CD8-positive, alpha-beta memory T cell (primary cell): ENCODE measurements around the gene SKP1. TPM values are rescaled to one million over a fixed set of nuclear protein-coding genes. Genes with fewer than 3 reads are reported as not detected.
A peak's percentile ranks its signal among the peaks of the same experiment; 100 is the strongest.

ENCODE experiments used
- CTCF ChIA-PET: fragments of 350-600 bp; sonication (Branson Sonifier 250); formaldehyde crosslinking; loops from one replicate; lab custom pipeline; 2021; ENCODE audit warnings: antibody characterized with exemption; lab: Charles Lee
- POLR2A ChIA-PET: fragments of 350-600 bp; sonication (Branson Sonifier 250); formaldehyde crosslinking; loops from one replicate; lab custom pipeline; 2021; ENCODE audit warnings: antibody characterized with exemption; lab: Charles Lee
- DNase-seq, 5 donors: peaks; one replicate each; pipeline versions ENCODE4 v3.0.0 to v3.0.0-alpha.2; 2020 to 2022; ENCODE audit warnings: mixed read lengths in 1 of 5
- H3K27ac ChIP-seq: one replicate; pipeline ENCODE4 v1.7.0; 2013; ENCODE audit warnings: low read depth, mild to moderate bottlenecking, low read length, moderate library complexity
- H3K27me3 ChIP-seq: 2 replicates; pipeline ENCODE4 v1.7.0; 2013; ENCODE audit warnings: low read length, mild to moderate bottlenecking; ENCODE audit not compliant: insufficient read depth, poor library complexity, severe bottlenecking
- H3K36me3 ChIP-seq: 2 replicates; pipeline ENCODE4 v1.7.0; 2013; ENCODE audit warnings: mild to moderate bottlenecking, low read length, moderate library complexity; ENCODE audit not compliant: insufficient read depth
- H3K4me1 ChIP-seq: 2 replicates; pipeline ENCODE4 v1.7.0; 2013; ENCODE audit warnings: mild to moderate bottlenecking, low read length, moderate library complexity; ENCODE audit not compliant: insufficient read depth
- H3K4me3 ChIP-seq: 2 replicates; pipeline ENCODE4 v1.7.0; 2013; ENCODE audit warnings: mild to moderate bottlenecking, low read length
- H3K9me3 ChIP-seq: 2 replicates; pipeline ENCODE4 v1.7.0; 2013; ENCODE audit warnings: mild to moderate bottlenecking, low read length
- H3K27ac Mint-ChIP-seq, 8 donors: one replicate each; pipeline ENCODE4 v1.8.0; 2020 to 2021; ENCODE audit warnings: mixed read lengths in 8 of 8, mild to moderate bottlenecking in 6 of 8, inconsistent platforms in 3 of 8, moderate library complexity in 3 of 8
- H3K27me3 Mint-ChIP-seq, 2 donors: one replicate each; pipeline ENCODE4 v1.8.0; 2020 to 2021; ENCODE audit warnings: mixed read lengths in 2 of 2, mild to moderate bottlenecking in 1 of 2, moderate library complexity in 1 of 2
- H3K36me3 Mint-ChIP-seq, 3 donors: one replicate each; pipeline ENCODE4 v1.8.0; 2020 to 2021; ENCODE audit warnings: mixed read lengths in 3 of 3, inconsistent platforms in 1 of 3, mild to moderate bottlenecking in 1 of 3
- H3K4me1 Mint-ChIP-seq, 3 donors: one replicate each; pipeline ENCODE4 v1.8.0; 2020 to 2021; ENCODE audit warnings: mixed read lengths in 3 of 3, inconsistent platforms in 1 of 3, mild to moderate bottlenecking in 1 of 3
- H3K4me3 Mint-ChIP-seq, 7 donors: one replicate each; pipeline ENCODE4 v1.8.0; 2020 to 2021; ENCODE audit warnings: mixed read lengths in 7 of 7, mild to moderate bottlenecking in 6 of 7, moderate library complexity in 4 of 7, inconsistent platforms in 2 of 7
- H3K9me3 Mint-ChIP-seq, 5 donors: one replicate each; pipeline ENCODE4 v1.8.0; 2020 to 2022; ENCODE audit warnings: mixed read lengths in 5 of 5, mild to moderate bottlenecking in 3 of 5, moderate library complexity in 2 of 5, inconsistent platforms in 1 of 5
- polyA plus RNA-seq: library from polyadenylated mRNA; unstranded; fragments of 300-500 nt; fragmentation: Illumina TruSeq; gene quantifications from one replicate; pipeline ENCODE4 v1.2.3, GENCODE V29; 2021
- total RNA-seq, 2 experiments: library from RNA; stranded (reverse); gene quantifications; one replicate each; pipeline ENCODE4 v1.2.3, GENCODE V29; 2021

The SKP1 gene
- total and polyA plus RNA-seq, 3 experiments from 2014 or later = 264 to 1,187 (median 280) TPM

DNA sequence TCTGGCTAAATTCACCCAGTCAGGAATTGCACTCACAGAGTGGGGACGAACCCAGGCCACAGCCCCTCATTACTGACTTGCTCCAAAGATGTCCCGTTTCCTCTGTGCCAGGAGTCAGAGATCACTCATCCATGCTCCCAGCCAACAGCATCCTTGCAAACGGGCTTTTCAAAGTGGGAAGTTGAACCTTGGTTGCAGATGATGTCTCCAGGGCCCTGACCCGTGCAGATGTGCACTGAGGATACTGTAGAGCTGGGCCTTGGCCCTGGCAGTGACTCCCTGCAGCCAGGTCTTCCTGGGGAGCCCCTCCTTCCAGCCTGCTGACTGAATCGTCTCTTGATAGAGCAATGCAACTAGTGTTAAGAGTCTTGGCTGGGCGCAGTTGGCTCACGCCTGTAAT is 40.0 kb downstream of the SKP1 start:
- DNase-seq = no peak
- Mint-ChIP-seq H3K9me3 (no peaks in the 10 kb centered on the region), H3K36me3 (peaks cover 18 to 97% (median 27%) of the 10 kb centered on the region in 3 donors), H3K4me1 (peaks cover 90 to 99% (median 98%) of the 10 kb centered on the region in 3 donors), H3K4me3 (peak overlapping the region in 6 of 7 donors; percentile 45 to 78 (median 64)), H3K27ac (peak overlapping the region; percentile 86 to 100 (median 96)), H3K27me3 (no peaks in the 10 kb centered on the region)
- CTCF ChIA-PET = interaction anchor here (0.6 to 26.0 kb wide), 3 partner anchors 9 to 95 kb away, joined by 3 to 429 read pairs (median 39); no protein-coding TSS in a partner anchor
- peaks cover 96% of the 10 kb centered on the region for H3K4me1 ChIP-seq
- H3K36me3 ChIP-seq = peaks cover 80% of the 10 kb centered on the region
- no peaks in the 10 kb centered on the region for H3K9me3 ChIP-seq
- no peak overlapping the region for H3K27ac ChIP-seq
- H3K27me3 ChIP-seq = no peaks in the 10 kb centered on the region
- POLR2A ChIA-PET = interaction anchor here (2.1 to 5.3 kb wide), 3 partner anchors 10 to 22 kb away, joined by 9 to 48 read pairs (median 16); partner anchors contain the start of gene TCF7
- peak overlapping the region; percentile 31 for H3K4me3 ChIP-seq

DNA sequence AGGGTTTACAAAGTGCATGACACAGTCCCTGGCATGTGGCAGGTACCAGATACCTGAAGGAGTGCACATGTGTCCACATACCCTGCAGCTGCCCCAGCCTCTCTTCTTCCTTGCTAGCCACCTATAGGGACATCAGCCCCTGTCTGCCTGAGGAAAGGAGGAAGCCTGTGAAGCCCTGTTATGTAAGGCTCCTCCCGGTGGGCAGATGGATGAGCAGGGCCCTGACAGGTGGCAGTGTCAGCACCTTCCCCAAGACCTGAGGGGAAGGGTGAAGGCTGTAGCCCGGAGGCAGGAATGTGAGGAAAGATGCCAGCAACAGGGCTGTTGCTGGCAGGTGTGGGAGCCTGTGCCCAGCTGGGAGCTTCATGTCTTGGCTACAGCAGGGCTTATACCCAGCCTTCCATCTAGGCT is 40.5 kb downstream of the SKP1 start:
- Mint-ChIP-seq H3K27ac (peak overlapping the region; percentile 87 to 100 (median 96)), H3K4me1 (peaks cover 90 to 99% (median 98%) of the 10 kb centered on the region in 3 donors), H3K9me3 (no peaks in the 10 kb centered on the region), H3K27me3 (no peaks in the 10 kb centered on the region), H3K4me3 (peak overlapping the region; percentile 49 to 78 (median 72)), H3K36me3 (peaks cover 18 to 96% (median 23%) of the 10 kb centered on the region in 3 donors)
- ChIA-PET CTCF (interaction anchor here (5.7 to 26.0 kb wide), 2 partner anchors 9 to 94 kb away, joined by 39 to 429 read pairs; no protein-coding TSS in a partner anchor), POLR2A (interaction anchor here (1.4 to 16.0 kb wide), 2 partner anchors 19 to 33 kb away, joined by 3 to 272 read pairs; partner anchors contain the start of gene TCF7)
- Histone ChIP-seq H3K4me3 (peak overlapping the region; percentile 31), H3K27ac (no peak overlapping the region), H3K27me3 (no peaks in the 10 kb centered on the region), H3K4me1 (peaks cover 100% of the 10 kb centered on the region), H3K36me3 (peaks cover 80% of the 10 kb centered on the region), H3K9me3 (no peaks in the 10 kb centered on the region)
- peak in 1 of 5 donors; percentile 21 for DNase-seq

DNA sequence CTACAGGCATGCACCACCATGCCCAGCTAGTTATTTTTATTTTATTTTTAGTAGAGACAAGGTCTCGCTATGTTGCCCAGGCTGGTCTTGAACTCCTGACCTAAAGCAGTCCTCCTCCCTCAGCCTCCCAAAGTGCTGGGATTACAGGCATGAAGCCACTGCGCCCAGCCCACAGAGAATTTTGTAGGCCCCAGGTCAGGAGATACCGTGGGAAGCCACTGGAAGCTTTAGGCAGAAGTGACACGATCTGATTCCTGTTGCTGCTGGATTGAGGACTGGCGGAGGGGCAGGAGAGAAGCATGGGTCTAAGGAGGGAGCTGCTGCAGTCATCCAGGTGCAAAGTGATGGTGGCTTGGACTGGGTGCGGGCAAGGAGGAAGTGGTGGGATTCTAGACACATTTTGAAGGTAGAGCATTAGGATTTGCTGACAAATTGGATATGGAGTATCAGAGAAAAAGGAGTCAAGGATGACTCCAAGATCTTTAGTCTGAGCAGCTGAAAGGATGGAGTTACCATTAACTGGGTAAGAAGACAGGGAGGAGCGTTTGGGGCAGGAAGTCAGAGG is 41.6 kb downstream of the SKP1 start:
- Mint-ChIP-seq H3K9me3 (peaks cover 0 to 2% (median 0%) of the 10 kb centered on the region in 5 donors), H3K4me1 (peaks cover 90 to 99% (median 99%) of the 10 kb centered on the region in 3 donors), H3K27me3 (no peaks in the 10 kb centered on the region), H3K36me3 (peaks cover 21 to 96% (median 28%) of the 10 kb centered on the region in 3 donors), H3K4me3 (peak overlapping the region; percentile 49 to 78 (median 72)), H3K27ac (peak overlapping the region; percentile 87 to 100 (median 96))
- POLR2A ChIA-PET = interaction anchor here (0.6 to 16.0 kb wide), 3 partner anchors 18 to 390 kb away, joined by 3 to 272 read pairs (median 3); partner anchors contain the start of gene TCF7
- no peaks in the 10 kb centered on the region for H3K9me3 ChIP-seq
- H3K4me3 ChIP-seq = peak overlapping the region; percentile 31
- no peaks in the 10 kb centered on the region for H3K27me3 ChIP-seq
- H3K27ac ChIP-seq = no peak overlapping the region
- H3K4me1 ChIP-seq = peaks cover 100% of the 10 kb centered on the region
- DNase-seq = peak in 1 of 5 donors; percentile 27
- H3K36me3 ChIP-seq = peaks cover 72% of the 10 kb centered on the region
- CTCF ChIA-PET = interaction anchor here (5.7 to 26.0 kb wide), 2 partner anchors 10 to 93 kb away, joined by 39 to 429 read pairs; no protein-coding TSS in a partner anchor

DNA sequence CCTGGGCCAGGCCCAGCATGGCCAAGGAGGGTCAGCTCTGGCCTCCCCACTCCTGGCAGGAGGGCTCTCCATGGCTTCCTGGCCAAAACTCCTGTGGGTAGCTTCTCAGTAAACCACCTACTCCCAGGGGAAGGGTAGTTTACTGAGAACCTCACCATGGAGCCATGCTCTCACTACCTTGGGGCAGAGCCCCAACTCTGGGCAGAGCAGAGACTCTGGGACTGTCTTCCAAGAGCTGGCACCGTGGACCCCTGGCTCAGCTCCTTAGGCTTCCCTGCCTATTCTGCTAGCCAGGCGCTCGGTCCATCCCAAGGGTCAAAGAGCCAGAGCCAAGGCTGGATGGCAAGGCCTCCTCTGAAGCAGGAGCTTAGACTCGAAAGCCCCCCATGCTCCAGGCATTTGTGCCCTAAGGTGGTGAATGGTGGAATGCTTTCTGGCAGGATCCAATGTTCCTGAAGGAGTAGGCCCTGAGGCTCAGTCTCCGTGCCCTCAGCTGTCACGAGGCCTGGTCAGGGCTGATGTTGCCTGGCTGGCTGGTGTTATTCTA is 42.7 kb downstream of the SKP1 start:
- Histone ChIP-seq H3K4me3 (peak overlapping the region; percentile 67), H3K4me1 (peaks cover 100% of the 10 kb centered on the region), H3K9me3 (no peaks in the 10 kb centered on the region), H3K27me3 (no peaks in the 10 kb centered on the region), H3K27ac (no peak overlapping the region), H3K36me3 (peaks cover 63% of the 10 kb centered on the region)
- DNase-seq = peak in 2 of 5 donors; percentile 0 to 34
- H3K4me1 Mint-ChIP-seq = peaks cover 90 to 99% (median 99%) of the 10 kb centered on the region in 3 donors
- CTCF ChIA-PET = interaction anchor here (5.7 to 26.0 kb wide), 2 partner anchors 11 to 92 kb away, joined by 39 to 429 read pairs; no protein-coding TSS in a partner anchor
- peak overlapping the region; percentile 84 to 100 (median 97) for H3K27ac Mint-ChIP-seq
- peaks cover 0 to 2% (median 0%) of the 10 kb centered on the region in 5 donors for H3K9me3 Mint-ChIP-seq
- POLR2A ChIA-PET = interaction anchor here (0.8 to 16.0 kb wide), 6 partner anchors 10 to 94 kb away, joined by 3 to 272 read pairs (median 5); partner anchors contain the start of gene TCF7
- peaks cover 24 to 96% (median 31%) of the 10 kb centered on the region in 3 donors for H3K36me3 Mint-ChIP-seq
- H3K27me3 Mint-ChIP-seq = no peaks in the 10 kb centered on the region
- H3K4me3 Mint-ChIP-seq = peak overlapping the region in 4 of 7 donors; percentile 78 to 99 (median 96)

DNA sequence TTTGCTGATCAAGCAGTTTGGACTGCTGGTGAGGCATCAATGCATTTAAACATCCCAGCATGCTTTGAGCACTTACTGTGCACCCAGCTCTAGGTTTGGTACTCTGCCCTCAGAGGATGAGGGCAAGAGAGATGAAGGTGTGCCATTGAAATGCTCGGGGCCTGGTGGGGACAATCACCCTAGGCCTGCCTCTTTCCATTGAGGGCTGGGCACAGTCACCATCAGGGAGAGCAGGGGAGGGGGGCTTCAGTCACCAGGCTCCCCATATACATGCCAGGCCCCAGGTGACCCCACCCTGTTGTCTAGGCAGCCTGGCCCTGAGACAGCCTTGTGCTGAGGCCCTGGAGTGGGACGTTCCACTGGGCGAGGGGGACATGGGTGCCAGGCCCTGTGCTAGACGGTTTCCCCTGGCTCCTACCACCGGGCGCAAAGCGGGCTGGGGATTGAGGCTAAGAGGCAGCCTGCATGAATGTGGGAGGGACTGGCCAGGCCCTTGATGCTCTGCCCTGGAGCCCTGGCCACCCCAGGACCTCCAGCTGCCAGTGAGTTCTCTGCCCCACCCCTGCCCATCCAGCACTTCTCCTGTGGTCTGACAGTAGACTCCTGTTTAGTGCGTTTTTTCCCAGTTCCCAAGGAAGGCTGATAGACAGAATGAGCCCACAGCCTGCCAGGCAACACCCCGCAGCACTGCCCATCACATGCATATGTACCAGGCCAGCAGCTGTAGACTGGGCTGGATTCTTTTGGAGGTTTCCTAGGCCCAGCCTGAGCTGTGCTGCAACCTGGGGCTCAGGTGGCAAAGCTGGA is 43.4 kb downstream of the SKP1 start:
- CTCF ChIA-PET = interaction anchor here (1.4 to 26.0 kb wide), 3 partner anchors 8 to 91 kb away, joined by 10 to 429 read pairs (median 39); no protein-coding TSS in a partner anchor
- Histone ChIP-seq H3K27ac (peak overlapping the region; percentile 78), H3K27me3 (no peaks in the 10 kb centered on the region), H3K4me3 (peak overlapping the region; percentile 67), H3K36me3 (peaks cover 62% of the 10 kb centered on the region), H3K4me1 (peaks cover 100% of the 10 kb centered on the region), H3K9me3 (no peaks in the 10 kb centered on the region)
- H3K4me1 Mint-ChIP-seq = peaks cover 91 to 99% (median 99%) of the 10 kb centered on the region in 3 donors
- POLR2A ChIA-PET = interaction anchor here (0.8 to 16.0 kb wide), 11 partner anchors 10 to 94 kb away, joined by 3 to 272 read pairs (median 5); partner anchors contain the start of gene TCF7
- H3K36me3 Mint-ChIP-seq = peaks cover 24 to 96% (median 31%) of the 10 kb centered on the region in 3 donors
- peak overlapping the region; percentile 72 to 99 (median 94) for H3K4me3 Mint-ChIP-seq
- H3K27me3 Mint-ChIP-seq = no peaks in the 10 kb centered on the region
- H3K27ac Mint-ChIP-seq = peak overlapping the region; percentile 92 to 100 (median 98)
- DNase-seq = peak in 3 of 5 donors; percentile 1 to 51 (median 9)
- H3K9me3 Mint-ChIP-seq = peaks cover 0 to 2% (median 0%) of the 10 kb centered on the region in 5 donors

DNA sequence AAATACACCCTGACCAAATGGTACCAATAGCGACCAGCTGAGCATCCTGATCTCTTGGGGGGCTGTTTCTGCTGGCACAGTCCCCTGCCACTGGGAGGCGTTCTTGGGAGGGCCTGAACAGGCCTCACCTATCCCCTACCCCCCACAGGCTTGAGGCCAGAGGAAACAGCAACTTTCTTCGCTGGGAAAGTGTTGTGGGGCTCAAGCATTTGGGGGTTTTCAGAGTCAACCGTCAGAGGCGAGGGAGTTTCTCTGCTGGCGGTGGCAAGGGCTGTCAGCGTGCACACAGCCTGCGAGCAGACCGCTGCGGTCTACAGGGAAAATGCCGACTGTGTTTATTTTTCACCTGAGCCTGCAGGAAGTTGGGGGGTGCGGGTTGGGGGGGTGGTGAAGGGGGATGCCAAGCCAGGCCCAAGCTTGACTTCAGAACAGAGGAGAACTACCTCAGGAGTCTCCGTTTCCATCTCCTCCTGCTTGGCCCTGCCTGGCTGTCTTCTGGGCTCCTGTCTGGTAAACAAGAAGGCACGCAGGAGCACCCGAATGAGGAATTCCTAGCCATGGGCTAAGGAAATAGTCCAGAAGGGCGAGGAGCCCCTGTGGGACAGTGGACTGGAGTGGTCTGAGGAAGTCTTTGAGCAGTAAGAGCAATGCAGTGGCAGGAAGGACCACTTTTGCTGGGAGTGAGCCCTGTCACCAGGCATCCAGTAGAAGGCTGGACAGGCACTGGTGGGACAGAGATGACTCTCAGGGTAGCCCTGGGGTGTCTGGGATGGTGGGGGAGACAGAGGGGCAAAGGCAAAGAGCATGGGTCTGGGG is 44.2 kb downstream of the SKP1 start:
- Histone ChIP-seq H3K4me1 (peaks cover 100% of the 10 kb centered on the region), H3K27me3 (no peaks in the 10 kb centered on the region), H3K9me3 (no peaks in the 10 kb centered on the region), H3K36me3 (peaks cover 62% of the 10 kb centered on the region), H3K4me3 (peak overlapping the region; percentile 72), H3K27ac (peak overlapping the region; percentile 78)
- Mint-ChIP-seq H3K4me3 (peak overlapping the region; percentile 72 to 99 (median 94)), H3K4me1 (peaks cover 92 to 99% (median 99%) of the 10 kb centered on the region in 3 donors), H3K27ac (peak overlapping the region; percentile 92 to 100 (median 98)), H3K9me3 (peaks cover 0 to 2% (median 0%) of the 10 kb centered on the region in 5 donors), H3K36me3 (peaks cover 24 to 96% (median 31%) of the 10 kb centered on the region in 3 donors), H3K27me3 (no peaks in the 10 kb centered on the region)
- ChIA-PET POLR2A (interaction anchor here (0.9 to 16.0 kb wide), 8 partner anchors 11 to 93 kb away, joined by 3 to 272 read pairs (median 4); partner anchors contain the start of gene TCF7), CTCF (interaction anchor here (1.4 to 26.0 kb wide), 4 partner anchors 8 to 90 kb away, joined by 3 to 429 read pairs (median 24); no protein-coding TSS in a partner anchor)
- peak; percentile 78 to 95 (median 93) for DNase-seq
